Amniotic epithelial cell (primary cell): ENCODE data around the gene ZNF100.
"Not testable (repeated sequence)": the region's sequence is repeated elsewhere in the genome, so short reads cannot be mapped to it uniquely, and the experiment has no call there.

Experiments used
- DNase-seq: peaks from one replicate; pipeline ENCODE4 v3.0.0-alpha.2; 2010; ENCODE audit warnings: low read depth

The ZNF100 gene

GRCh38 chr19:21767065-21767800 is at the start of gene ZNF100:
Gene ZNF100, minus strand, starts transcription at chr19:21767579. Its CDS starts 150 bp downstream, at chr19:21767429.
- peak; percentile 91 for DNase-seq

- DNase-seq: no peak
Observed at GRCh38 chr19:21812448-21812847, 45.1 kb upstream of the ZNF100 start.

- DNase-seq: not testable (repeated sequence)
Observed at GRCh38 chr19:21808400-21809000, 41.1 kb upstream of the ZNF100 start.

- DNase-seq: no peak
Observed at GRCh38 chr19:21789466-21790085, 22.2 kb upstream of the ZNF100 start.

GRCh38 chr19:21786936-21787335 is 19.6 kb upstream of the ZNF100 start:
- DNase-seq: no peak

- DNase-seq: not testable (repeated sequence)
Observed at GRCh38 chr19:21775792-21776191, 8.4 kb upstream of the ZNF100 start.

DNA sequence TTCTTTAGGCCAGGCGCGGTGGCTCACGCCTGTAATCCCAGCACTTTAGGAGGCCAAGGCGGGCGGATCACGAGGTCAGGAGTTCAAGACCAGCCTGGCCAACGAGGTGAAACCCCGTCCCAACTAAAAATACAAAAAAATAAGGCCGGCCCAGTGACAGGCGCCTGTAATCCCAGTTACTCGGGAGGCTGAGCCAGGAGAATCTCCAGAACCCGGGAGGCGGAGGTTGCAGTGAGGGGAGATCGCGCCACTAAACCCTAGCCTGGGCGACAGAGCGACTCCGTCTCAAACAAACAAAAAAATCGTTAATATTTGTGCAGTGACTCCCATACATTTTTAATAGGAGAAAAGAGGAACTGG is 694 bp downstream of the ZNF100 start:
- DNase-seq: not testable (repeated sequence)

GRCh38 chr19:21765151-21765550 is 2.2 kb downstream of the ZNF100 start:
- DNase-seq: no peak

DNA sequence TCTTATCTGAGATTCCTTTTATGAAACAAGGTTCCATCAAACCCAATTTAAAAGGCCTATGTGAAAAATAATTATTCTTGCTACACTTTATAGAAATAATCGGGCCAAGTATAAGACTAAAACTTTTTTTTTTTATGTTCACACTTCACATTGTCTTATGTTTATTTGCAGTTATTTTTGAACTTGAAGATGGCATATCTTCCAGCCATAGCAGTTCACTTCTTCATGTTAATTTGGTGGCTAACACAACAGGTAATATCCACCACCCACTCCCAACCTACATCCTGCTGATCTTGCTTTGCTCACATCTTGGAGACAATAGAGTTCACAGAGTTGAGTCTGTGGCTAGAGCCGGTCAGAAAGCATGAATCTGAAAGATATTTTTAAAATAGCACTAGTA is 5.8 kb downstream of the ZNF100 start:
- DNase-seq: not testable (repeated sequence)

GRCh38 chr19:21758296-21758695 is 9.1 kb downstream of the ZNF100 start:
- DNase-seq: no peak

- not testable (repeated sequence) for DNase-seq
Observed at GRCh38 chr19:21755555-21755954, 11.8 kb downstream of the ZNF100 start.

GRCh38 chr19:21751384-21751783 is 16.0 kb downstream of the ZNF100 start:
- DNase-seq: peak; percentile 45

DNA sequence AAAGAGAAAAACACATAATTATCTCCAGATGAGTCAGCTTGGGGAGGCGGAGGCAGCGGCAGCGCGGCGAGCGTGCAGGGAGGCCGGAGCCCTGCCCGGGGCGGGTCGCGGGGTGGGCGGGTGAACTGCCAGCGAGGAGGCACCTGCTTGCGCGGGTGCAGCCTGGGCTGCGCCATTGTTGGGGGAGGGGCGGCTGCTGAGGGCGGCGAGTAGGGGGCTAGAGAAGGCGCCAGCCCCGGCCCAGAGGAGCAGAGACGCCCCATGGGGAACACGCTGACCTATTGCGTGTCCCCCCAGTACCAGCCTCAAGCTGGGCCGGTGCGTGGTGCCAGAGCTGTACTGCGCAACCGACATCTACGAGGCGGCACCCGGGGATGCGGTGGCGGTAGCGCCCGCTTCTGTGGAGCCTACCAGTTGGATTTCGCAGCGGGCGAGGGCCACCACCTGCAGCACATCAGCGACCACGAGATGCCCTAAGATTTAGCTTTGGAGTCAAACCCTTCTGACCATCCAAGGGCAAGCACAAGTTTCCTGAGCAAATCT is 16.7 kb downstream of the ZNF100 start:
- DNase-seq: no peak

- peak; percentile 76 for DNase-seq
Observed at GRCh38 chr19:21749090-21749489, 18.3 kb downstream of the ZNF100 start.

GRCh38 chr19:21748088-21748487 is 19.3 kb downstream of the ZNF100 start:
- DNase-seq: no peak

DNA sequence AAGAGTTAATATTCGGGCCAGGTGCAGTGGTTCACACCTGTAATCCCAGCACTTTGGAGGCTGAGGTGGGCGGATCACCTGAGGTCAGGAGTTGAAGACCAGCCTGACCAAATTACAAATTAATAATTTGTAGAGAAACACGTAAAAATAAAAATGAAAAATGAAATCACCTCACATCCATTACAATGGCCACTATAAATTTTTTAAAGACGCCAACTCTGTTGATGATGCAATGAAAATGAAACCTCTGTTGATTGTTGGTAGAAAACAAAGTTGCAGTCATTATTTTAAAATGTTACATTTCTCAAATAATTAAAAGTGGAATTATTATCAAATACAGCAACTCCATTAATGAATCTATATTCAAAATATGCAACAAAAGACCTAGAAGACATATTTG is 26.8 kb downstream of the ZNF100 start:
- DNase-seq: no peak

DNA sequence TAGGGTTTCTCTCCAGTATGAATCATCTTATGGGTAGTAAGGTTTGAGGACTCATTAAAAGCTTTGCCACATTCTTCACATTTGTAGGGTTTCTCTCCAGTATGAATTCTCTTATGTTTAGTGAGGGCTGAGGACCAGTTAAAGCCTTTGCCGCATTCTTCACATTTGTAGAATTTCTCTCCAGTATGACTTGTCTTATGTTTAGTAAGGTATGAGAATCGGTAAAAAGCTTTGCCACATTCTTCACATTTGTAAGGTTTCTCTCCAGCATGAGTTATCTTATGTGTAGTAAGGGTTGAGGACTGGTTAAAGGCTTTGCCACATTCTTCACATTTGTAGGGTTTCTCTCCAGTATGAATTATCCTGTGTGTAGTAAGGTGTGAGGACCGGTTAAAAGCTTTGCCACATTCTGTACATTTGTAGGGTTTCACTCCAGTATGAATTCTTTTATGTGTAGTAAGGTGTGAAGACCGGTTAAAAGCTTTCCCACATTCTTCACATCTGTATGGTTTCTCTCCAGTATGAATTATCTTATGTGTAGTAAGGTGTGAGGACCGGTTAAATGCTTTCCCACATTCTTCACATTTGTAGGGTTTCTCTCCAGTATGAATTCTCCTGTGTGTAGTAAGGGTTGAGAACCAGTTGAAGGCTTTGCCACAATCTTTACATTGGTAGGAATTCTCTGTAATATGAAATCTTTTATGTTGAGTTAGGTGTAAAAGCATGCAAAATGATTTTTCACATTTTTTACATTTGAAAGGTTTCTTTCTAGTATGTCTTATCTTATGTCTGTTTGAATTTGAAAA is 40.2 kb downstream of the ZNF100 start:
- DNase-seq: not testable (repeated sequence)

DNA sequence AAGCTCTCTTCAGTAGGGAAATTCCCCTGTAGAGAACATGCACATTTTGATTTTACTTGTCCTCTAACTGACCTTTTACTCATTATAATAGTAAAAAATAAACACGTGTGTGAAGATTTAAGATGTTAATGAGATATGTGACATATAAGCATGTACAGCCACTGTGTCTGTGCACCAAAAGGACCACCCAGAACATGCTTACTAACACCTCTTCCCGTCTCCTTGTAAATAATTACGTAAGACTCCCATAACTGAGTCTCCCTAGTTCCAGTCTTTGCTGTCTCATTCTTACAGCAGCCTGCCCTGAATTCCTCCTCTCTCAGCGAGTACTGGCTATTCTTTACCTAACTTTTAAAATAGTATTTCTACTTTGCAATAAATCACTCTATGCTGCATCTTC is 53.6 kb downstream of the ZNF100 start:
- DNase-seq: no peak

- no peak for DNase-seq
Observed at GRCh38 chr19:21709464-21709863, 57.9 kb downstream of the ZNF100 start.

GRCh38 chr19:21707878-21708277 is 59.5 kb downstream of the ZNF100 start:
- not testable (repeated sequence) for DNase-seq

GRCh38 chr19:21707065-21707464 is 60.3 kb downstream of the ZNF100 start:
- DNase-seq: no peak

DNA sequence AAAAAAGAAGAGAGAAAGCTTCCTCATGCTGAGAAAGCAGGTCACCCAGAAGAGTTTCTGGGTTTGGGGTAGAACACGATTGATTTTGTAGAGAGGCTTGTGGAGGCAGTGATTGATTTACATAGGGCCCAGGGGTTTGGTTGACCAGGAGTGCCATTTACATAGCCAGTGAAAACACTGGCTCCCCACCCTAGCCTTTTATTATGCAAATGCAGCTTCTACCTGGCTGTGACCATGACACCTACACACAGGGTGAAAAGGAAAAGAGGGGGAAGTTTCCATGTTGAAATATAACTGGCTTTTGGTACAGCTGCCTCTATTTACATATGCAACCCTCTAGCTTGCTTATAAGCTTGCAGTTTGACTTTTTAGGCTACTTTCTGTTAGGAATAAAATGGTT is 62.0 kb downstream of the ZNF100 start:
- no peak for DNase-seq
